GM18861 (cell line): Measurements from ENCODE around the gene ANKRD11.

Source experiments
- ATAC-seq: cut with Tn5 transposase; IDR thresholded peaks from one replicate; pipeline ENCODE4 v1.9.1; 2021; ENCODE audit not compliant: unreplicated experiment

The ANKRD11 gene

DNA sequence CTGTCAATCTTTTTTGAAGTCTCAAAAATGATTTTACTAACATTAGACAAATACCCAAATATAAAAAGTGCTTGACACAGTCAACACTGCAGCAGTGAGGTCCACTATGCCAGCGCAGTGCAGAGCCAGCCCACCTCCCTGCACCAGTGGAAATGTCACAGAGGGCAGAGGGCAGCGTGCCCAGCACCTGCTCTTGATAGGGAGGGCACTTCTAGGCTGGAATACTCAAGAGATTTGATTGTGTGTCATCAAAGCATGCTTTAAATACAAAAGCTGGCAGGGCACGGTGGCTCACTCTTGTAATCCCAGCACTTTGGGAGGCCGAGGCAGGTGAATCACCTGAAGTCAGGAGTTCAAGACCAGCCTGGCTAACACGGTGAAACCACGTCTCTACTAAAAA lies 136.0 kb downstream of the ANKRD11 start:
- ATAC-seq, result no peak

DNA sequence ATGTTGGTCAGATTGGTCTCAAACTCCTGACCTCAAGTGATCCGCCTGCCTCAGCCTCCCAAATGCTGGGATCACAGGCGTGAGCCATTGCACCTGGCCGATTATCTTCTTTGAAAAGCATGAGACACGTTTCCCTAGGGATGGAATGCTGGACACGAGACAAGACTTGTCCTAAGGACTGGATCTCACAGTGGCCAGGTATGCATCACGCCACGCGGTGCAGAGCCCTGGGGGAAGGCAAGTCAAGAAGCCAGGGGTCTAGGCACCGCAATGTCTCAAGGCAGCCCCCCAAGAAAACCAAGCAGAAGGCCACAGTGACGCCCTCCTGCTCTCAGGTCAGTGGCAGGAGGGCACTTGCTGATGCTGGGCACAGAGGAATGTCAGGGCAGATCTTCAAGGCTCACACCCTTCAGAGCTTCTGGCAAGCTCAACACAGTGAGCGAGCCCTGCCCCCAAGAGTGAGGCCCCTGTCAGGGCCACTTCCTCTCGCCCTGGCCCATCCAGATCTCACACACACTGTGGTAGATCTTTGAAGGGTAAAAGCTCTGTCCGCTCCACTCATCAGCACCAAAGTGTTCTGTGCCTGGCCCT lies 138.2 kb downstream of the ANKRD11 start:
- ATAC-seq, result no peak

DNA sequence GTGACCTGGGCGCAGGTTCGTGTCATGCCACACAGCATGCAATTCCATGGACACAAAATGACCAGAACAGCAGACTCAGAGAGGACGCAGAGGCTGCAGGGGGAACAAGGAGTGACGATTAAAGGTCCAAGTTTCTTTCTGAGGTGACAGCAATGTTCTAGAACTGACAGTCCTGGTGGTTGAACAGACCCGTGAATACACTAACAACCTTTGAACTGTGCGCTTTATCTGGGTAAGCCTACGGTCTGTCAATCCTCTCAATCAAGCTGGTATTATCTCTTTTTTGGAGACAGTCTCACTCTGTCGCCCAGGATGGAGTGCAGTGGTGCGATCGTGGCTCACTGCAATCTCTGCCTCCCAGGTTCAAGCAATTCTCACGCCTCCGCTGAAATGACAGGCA lies 138.7 kb downstream of the ANKRD11 start:
- ATAC-seq, result no peak

DNA sequence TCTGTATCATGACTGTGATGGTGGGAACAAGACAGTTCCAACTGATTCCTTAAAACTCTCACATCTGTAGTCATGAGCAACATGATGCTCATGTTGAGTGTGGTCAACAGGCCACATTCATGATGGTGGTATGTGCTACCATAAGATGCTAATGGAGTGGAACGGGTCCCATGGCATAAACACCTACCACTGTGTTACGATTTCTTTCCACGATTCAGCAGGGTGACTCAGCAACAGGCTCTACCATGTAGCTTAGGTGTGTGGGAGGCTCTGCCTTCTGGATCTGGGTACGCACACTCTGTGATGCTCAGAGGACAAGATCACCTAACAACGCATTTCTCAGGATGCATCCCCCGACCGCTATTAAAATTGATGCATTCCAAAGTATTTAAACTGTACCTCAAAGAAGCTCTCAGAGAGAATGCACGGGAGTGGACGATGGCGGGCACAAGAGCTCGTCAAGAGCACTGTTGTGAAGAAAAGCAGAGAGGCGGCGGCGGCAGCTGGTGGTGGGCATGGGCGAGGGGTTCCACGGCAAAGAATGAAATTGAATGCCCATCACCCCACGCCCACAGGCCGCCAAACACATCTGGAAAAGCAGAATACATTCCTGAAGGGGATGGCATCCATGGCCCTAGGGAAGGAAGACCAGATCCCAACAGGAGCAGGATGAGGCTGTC lies 139.5 kb downstream of the ANKRD11 start:
- no peak for ATAC-seq

DNA sequence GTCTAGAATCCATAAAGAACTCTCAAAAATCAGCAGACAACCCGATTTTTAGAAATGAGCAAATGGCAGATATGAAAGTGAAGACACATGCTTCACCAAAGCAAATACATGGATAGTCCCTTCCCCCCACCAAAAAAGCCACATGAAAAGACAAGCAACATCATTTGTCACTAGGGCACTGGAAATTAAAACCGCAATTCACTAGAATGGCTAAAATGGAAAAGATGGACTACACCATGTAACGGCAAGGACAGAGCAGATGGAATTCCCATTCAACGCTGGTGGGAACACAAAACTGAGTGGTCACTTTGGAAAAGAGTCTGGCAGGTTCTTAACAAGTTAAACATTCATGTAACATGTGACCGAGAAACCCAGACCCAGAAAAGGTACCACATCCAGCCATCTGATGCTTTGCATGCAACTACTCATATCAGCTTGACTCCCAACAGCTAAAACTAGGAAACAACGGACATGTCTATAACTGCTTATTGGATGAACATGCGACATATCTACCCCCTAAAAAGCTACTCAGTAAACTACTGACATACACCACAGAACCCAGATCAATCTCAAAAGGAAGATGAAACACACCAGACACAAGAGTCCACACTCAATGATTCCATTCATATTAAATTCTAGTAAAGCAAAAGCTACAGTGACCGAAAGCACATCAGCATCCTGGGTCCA lies 140.3 kb downstream of the ANKRD11 start:
- ATAC-seq, result no peak

DNA sequence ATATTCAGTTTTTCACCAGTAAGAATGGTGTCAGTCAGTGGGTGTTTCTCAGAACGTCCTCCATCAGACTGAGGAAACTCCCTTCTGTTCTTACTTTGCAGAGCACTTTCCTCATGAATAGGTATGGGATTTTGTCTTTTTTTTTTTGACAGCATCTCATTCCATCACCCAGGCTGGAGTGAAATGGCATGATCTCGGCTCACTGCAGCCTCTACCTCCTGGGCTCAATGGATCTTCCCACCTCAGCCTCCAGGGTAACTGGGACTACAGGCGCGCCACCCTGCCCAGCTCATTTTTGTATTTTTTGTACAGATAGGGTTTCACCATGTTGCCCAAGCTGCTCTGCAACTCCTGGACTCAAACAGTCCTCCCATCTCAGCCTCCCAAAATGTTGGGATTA lies 142.6 kb downstream of the ANKRD11 start:
- ATAC-seq, result no peak

DNA sequence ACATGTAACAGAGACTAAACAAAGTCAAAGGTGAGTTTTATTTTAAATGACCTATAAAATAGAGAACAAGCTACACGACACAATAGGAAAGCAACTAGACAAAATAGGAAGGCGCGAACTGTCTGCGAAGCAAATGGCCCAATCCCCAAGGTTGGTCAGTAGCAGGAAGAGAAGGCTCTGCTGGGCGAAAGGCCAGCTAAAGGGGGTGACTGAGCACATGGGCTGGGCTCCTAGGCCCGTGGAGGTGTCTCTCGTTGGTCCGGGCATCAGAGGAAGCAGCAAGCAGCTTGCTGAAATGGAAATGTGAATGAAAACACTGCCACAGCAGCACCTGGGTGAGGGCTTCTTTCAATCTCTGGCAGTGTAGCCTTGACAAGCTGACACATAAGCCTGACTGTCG lies 143.5 kb downstream of the ANKRD11 start:
- no peak for ATAC-seq

DNA sequence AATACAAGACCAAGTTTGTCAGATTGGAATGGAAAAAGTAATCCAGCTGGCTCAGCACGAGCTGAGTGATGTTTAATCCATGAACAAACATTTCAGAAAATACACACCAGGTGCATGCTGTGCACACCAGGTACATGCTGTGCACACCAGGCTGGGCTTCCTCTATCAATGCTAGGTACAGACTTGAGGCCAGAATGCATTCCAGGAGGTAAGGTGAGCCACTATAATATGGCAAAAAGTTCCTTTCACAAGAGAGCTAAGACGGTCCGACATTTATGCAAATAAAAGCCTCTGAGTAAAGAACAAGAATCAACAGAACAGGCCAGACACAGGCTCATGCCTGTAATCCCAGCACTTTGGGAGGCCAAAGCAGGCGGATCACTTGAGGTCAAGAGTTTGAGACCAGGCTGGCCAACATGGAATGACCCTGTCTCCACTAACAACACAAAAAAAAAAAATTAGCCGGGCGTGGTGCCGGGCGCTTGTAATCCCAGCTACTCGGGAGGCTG lies 144.7 kb downstream of the ANKRD11 start:
- ATAC-seq, result no peak

DNA sequence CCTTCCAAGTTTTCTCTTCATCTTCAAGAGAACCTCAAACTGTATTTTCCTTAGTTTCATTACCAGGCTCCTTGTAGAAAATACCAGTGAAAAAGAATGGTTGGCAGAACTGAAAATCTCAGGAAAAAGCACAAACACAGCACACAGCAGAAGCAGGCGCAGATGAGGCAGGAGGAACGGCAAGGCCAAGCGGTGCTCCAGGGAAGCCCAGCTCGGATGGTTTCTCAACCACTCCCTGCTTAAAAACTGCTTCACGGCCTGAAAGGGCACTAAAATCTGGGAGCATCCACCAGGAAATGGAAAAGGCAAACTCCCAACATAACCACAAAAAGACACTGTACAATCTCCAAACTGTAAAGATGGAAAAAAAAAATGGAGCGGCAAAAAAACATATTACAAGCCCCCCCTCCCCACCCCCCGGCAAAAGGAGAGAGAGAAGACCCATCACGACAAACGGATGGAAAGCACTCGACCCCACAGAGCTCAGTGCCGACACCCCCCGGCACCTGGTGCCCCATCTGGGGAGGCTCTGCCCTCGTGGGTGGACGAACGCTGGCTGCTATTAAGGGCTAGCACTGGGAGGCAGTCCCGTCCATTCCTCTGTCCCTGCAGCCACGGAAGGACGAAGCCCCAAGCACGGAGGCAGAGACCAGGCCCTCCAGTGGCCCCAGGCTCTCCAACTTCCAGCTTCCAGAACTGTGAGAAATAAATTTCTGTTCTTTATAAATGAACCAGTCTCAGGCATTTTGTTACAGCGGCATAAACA lies 145.3 kb downstream of the ANKRD11 start:
- no peak for ATAC-seq

DNA sequence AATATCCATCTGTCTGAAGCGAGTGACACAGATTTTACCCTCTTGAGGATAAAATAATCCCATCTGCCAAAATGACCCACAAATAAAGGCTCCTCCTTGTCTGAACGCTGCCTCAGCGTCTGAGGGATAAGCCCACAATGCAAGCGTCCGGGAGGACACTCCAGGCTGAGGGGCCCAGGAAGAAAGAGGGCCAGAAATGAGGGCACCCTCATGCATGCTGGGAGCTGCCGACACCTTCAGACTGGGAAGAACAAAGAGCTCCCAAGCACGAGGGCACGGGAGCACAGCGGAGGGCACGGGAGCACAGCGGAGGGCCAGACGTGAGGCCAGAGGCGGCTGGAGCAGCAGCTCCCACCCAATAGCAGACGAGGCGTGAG lies 145.9 kb downstream of the ANKRD11 start:
- no peak for ATAC-seq

DNA sequence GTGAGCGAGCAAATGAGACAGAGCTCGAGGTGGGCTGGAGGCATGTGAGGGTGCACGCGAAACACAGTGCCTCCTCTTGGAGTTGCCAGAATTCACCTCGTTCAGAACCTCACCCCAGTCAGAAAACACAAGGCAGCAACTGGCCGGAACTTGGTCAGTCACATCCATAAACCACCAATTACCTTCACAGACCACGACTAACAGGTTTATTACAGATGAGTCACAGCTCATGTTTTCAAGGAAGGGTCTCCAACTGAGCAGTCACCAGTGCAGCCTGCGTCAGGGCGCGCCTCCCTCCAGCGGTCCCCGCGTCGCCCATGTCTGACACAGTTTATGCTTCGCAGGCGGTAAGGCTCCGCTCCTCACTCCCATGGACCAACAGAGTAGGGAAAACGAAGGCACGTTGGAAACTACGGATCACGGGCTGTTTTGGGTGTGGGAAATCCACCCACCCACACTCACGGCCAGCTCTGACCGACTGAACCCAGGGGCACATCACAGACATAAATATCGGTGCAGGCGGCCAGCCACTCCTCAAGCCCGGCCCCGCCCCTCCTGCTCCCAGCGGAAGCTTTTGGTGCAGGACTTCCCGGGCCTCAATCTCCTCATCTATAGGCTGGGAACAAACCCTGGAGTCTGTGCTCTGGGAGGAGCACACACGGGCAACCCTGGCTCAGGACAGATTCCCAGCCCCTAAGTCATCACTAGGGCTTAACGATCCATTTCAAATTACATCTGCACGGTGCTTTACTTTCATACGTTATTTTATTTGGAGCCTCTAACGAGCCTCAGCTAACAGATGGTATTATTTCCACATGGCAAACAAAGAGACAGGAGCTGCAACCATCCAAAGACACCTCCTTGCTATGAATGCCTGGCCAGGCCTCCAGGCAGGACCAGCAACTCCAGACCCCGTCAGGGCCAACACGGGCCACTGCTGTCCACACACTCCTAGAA lies 146.6 kb downstream of the ANKRD11 start:
- ATAC-seq, result no peak

DNA sequence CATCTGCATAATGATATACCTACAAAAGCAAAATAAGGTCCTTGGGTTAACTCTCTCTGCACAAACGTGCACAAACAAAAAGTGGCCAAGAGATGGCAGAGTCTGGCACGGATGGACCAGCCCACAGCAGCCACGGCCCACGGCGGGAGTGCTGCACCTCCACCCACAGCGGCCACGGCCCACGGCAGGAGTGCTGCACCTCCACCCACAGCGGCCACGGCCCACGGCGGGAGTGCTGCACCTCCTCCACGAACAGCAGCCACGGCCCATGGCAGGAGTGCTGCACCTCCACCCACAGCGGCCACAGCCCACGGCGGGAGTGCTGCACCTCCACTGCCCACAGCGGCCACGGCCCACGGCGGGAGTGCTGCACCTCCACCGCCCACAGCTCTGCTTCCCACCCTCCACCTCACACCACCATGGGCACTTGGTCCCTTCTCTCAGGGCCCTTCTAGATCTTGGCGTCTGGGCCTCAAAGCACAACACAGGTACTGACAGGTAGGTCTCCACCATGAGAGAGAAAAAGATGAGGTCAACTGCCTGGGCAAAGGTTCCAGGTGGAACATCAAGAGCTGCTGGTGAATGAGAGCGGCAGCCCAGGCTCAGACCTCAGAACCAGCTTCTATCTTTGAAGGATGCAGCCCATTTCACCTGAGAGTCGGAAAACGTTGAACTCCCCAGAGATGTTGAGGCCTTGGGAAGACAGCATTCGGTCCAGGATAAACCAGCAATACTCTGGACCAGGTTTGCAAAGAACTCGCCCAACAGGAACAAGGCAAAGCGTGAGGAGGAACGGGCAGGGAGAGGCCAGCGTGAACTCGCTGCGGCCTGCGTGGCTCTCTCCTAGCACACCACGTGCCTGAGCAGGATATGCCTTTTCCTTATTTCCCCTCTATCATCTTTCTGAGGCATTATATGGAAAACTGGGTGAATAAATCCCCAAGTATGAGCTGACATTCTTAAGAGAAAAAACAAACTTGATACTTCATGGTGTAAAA lies 148.4 kb downstream of the ANKRD11 start:
- no peak for ATAC-seq

DNA sequence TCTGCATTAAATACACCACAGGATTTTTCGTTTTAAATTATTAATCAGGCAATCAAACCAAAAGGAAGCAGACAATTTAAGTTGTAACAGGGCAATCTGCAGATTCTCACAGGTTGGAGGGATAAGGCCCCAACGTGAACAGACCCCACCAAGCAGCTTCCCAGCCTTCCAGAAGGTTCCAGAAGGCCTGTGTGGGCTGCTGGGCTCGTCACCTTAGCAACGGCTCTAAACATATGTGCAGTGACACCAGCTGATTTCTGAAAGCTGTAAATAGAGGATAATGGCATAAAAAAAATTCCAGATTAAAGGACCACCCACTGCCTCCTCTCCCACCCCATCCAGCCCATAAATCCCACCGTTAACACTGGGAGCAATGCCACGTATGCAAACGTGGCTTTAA lies 149.1 kb downstream of the ANKRD11 start:
- no peak for ATAC-seq

DNA sequence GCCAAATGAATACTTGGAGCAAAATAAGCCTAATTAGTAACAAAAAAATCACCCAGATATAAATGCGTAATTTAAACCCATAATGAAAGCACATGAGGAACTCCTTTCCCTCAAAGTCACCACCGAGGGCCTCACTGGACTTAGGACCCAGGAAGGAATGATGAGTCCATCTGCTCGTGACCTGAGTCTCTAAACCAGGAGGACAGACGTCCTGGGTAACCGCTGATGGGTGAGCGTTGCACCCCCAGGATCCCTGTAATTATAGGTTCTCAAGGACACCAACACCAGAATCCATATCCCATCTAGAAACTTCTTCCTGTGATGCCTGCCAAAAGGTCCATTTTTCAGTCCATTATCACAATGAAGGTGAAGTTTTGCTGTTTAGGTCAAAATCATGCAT lies 151.5 kb downstream of the ANKRD11 start:
- ATAC-seq, result no peak

DNA sequence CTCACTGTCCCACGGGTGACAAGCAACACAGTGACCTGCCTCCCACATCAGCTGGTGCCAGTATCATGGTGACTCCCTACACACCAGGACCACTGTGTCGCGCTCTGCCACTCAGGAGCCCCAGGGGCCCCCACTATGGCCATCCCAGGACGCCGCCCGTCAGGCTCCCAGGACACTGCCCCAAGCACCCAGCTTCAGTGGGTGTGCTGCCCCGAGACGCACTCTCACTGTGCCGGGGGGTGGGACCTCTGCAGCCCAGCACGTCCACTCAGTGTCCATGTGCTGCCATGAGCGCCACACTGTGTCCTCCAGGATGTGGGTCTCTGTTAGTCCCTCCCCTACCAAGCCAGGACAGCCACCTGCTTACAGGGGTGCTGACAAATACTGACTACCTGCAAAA lies 152.4 kb downstream of the ANKRD11 start:
- ATAC-seq, result no peak

DNA sequence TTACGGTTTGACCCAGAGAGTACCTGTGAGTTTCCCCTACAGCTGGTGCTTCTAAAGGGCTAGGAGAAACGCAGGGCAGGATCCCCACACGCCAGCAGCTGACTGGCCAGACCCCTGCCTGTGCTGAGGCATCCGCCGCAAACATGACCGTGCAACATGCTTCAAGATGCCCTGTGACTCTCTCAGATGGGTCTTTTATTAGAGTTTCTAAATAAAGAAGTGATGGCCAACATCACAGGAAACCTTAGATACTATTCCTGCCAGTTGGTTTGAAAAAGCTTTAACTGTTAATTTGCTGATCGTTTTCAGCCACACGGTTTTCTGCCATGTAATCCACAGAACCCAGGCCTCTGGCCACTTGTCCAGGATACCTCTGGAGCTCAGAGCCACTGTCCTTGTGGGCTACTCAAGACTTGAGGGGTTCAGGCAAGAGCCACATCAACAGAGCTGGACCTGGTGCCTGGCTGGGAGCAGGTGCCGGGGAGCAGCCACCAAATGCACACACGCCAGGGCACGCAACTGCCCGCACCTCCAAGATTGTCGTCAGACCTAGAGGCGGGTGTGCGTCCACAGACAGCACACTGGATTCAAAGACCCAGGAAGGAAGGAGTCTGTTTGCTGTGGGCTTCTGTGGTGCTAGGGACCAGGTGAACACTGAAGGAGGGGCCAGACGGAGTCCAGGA lies 154.4 kb downstream of the ANKRD11 start:
- ATAC-seq, result no peak

DNA sequence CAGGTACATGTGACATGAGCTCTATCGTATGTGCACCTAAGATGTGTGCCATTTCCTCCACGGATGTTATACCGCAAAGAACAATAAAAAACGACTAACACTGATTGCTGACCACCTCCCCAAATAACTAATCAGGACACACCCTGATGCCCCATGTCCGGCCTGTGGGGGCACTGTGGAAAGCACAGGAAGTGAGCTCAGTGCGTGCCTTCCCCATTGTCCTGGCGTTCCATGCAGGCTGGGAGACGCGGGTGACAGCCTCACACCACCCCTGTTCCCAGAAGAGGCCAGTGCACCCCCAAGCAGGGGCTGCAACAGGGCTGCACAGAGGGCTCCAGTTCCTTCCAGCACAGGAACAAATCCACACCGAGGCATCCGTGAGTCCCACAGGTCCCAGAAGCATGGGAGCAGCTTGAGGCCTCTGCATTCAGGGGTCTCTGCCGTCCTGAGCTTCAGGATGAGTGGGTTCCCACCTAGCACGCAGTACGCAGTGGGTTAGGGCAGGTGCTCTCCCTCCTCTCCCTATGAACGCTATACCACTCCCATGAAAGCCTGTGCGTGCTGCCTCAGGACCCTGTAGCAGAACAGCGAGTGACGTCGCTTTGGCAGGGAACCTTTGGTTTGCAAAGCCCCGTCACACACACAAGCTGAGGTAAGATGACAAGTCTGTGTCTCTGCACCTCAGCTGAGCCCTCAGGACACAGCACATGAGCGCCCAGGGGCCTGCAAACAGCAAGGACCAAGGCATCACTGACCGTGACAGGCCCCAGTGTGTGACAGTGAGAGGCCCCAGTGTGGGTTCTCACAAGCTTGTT lies 155.2 kb downstream of the ANKRD11 start:
- no peak for ATAC-seq

DNA sequence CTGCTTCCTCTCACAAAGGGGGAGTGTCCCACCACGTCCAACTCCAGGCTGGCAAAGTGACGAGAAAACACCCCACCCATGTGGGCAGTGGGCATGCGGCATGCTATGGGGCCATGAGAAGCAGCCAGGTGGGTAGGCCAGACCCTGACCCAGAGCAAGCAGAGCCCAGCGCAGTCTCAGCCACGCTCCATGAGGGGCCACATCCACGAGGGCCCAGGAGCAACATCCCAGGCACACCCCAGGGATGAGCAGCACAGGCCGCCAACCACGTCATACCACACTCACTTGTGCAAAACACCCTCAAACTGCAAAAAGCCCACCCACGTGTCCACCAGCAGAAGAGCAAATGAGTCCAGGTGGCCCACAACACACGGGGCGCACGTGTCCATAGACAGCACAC lies 155.9 kb downstream of the ANKRD11 start:
- ATAC-seq, result no peak
